Gastrocnemius medialis (tissue), 4 donors: ENCODE data around the gene CXCR2.

Source experiments
- POLR2A ChIP-seq, 2 donors: fragments of 450-650 bp; IDR thresholded peaks; one replicate each; pipeline ENCODE4 v1.6.1; 2017; ENCODE audit warnings: antibody characterized with exemption in 2 of 2, mild to moderate bottlenecking in 2 of 2, moderate library complexity in 2 of 2
- TF ChIP-seq, protein P1 (sequence below), 5 experiments: fragments of 450-650 bp in 3 of 5; fragments of 200-600 bp in 2 of 5; sonication (generic) in 2 of 5; IDR thresholded peaks in 4 of 5; conservative IDR thresholded peaks in 1 of 5; 1 replicate in 4 of 5; 2 replicates in 1 of 5; pipeline ENCODE4 v1.5.1; 2016 to 2019; ENCODE audit warnings: antibody characterized with exemption in 5 of 5, mild to moderate bottlenecking in 3 of 5, moderate library complexity in 3 of 5

DNA sequence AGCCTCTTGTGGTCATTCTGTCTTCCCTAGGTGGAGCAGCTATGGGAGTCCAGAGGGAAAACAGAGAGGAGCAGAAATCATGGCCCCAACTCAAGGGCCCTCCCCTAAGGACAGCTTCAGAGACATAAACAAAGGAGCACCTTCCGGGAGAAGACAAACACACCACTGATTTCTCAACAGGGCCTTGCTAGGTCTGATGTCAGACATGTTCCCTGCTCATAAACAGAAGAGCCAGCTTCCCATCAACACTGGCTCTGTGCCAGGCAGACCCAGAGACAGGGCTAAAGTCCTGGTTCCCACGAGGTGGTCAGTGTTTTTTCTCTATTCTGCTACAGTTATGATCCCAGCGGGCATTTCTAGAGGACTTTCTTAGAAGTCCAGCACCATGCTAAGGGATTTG lies 19.3 kb downstream of the CXCR2 start:
- TF ChIP-seq, protein P1, sequence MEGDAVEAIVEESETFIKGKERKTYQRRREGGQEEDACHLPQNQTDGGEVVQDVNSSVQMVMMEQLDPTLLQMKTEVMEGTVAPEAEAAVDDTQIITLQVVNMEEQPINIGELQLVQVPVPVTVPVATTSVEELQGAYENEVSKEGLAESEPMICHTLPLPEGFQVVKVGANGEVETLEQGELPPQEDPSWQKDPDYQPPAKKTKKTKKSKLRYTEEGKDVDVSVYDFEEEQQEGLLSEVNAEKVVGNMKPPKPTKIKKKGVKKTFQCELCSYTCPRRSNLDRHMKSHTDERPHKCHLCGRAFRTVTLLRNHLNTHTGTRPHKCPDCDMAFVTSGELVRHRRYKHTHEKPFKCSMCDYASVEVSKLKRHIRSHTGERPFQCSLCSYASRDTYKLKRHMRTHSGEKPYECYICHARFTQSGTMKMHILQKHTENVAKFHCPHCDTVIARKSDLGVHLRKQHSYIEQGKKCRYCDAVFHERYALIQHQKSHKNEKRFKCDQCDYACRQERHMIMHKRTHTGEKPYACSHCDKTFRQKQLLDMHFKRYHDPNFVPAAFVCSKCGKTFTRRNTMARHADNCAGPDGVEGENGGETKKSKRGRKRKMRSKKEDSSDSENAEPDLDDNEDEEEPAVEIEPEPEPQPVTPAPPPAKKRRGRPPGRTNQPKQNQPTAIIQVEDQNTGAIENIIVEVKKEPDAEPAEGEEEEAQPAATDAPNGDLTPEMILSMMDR (IDR thresholded peaks at IDR 0.05 in 4 of 5, conservative IDR thresholded peaks at IDR 0.05 in 1 of 5): no peak
- no peak for TF ChIP-seq POLR2A (IDR thresholded peaks at IDR 0.05)
